ENCODE results near the gene SNX27.
"Not testable (repeated sequence)": the region's sequence is repeated elsewhere in the genome, so short reads cannot be mapped to it uniquely, and the experiment has no call there.

SNX27 gene

DNA sequence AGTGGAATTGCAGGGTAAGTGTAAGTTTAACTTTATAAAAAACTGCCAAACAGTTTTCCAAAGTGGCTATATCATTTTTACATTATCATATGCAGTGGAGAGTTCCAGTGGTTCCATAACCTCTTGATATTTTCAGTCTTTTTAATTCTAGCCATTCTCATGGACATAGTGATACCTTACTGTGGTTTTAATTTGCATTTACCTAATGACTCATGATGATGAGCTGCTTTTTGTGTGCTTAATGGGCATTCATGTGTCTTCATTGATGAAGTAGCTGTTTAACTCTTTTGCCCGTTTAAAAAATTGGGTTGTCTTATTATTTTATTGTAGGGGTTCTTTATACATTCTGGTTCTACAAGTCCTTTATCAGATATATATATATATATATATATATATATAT is 29.4 kb downstream of the SNX27 start:
- no peak for DNase-seq

DNA sequence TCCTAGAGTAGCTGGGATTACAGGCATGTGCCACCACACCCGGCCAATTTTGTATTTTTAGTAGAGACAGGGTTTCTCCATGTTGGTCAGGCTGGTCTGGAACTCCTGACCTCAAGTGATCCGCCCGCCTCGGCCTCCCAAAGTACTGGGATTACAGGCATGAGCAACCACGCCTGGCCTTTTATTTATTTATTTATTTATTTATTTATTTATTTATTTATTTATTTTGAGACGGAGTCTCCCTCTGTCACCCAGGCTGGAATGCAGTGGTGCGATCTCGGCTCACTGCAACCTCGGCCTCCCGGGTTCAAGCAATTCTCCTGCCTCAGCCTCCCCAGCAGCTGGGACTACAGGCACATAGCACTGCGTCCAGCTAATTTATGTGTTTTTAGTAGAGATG is 31.2 kb downstream of the SNX27 start:
- DNase-seq: not testable (repeated sequence)

DNA sequence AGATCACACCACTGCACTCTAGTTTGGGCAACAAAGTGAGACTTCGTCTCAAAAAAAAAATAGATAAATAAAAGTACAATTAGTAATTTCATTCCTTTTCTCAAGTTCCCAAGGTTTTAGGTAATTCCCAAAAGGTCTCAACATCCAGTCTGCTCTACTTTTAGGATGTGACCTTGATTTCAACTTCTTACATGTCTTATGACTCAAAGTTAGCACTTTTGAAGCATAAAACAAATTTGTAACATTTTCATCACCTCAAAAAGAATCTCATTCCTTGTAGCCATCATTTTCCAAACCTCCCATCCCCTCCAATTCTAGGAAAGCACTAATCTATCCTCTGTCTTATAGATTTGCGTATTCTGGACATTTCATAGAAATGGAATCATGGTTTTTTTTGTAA is 32.2 kb downstream of the SNX27 start:
- DNase-seq: no peak

DNA sequence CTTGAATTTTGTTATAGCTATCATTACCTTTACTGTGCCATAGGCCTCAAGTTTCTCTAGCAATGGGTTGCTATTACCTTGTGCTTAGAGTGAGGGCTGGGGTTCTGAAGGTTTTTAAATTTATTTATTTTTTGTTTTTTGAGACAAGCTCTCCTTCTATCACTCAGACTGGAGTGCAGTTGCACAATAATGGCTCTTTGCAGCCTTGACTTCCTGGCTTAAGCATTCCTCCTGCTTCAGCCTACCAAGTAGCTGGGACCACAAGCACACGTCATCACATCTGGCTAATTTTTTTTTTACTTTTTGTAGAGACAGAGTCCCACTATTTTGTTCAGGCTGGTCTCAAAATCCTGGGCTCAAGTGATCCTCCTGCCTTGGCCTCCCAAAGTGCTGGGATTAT is 41.5 kb downstream of the SNX27 start:
- no peak for DNase-seq

DNA sequence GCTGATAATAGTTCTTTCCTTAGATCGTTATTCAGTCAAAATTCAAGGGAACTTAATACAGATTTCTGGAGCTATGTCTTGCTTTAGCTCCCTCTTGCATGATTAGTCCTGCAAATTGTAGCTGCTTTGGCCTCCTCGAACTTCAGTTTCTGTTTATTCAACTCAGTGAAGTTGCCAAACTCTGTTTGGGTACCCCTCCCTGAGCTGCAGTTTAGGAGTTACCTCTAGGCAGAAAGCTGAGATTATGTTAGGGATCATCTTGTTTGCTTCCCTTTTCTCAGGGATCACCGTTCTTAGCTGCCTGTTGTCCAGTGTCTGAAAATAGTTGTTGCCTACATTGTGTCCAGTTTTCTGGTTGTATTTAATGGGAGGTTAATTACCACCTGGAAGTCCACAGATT is 43.5 kb downstream of the SNX27 start:
- DNase-seq: no peak

DNA sequence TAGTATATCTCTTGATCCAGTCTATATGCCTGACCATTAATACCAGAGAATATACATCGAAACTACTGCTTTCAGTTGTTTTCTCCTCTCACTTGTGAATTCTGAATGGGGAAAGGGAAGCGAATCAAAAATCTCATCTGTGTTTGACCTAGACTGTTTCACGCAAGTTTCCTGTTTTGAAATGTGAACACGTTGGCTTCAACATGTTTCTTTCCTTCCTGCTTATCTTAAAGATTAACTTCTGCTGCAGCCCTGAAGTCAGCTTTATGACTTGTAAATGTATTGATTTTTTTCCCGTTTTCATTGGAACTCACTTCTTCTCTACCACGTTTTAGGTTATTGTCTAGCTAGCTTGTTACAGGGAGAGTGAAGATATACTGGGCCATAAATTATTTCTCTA is 49.9 kb downstream of the SNX27 start:
- DNase-seq: no peak

DNA sequence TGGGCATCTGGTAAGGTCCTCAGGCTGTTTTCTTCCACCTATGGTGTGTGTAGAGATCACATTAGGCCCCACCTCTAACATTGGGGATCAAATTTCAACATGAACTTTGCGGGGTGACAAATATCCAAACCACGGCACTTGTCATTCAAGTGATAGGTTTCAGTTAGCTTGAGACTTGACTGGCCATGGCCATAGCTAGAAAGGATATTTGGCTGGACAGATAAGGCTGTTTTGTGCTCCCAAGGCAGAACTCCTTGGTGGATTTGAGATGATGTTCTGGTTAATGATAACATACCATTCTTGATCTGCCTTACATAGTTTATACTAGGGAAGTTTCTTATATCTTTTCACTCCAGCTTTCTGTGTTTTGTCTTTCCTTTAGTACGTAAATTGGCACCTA is 56.2 kb downstream of the SNX27 start:
- DNase-seq: no peak

DNA sequence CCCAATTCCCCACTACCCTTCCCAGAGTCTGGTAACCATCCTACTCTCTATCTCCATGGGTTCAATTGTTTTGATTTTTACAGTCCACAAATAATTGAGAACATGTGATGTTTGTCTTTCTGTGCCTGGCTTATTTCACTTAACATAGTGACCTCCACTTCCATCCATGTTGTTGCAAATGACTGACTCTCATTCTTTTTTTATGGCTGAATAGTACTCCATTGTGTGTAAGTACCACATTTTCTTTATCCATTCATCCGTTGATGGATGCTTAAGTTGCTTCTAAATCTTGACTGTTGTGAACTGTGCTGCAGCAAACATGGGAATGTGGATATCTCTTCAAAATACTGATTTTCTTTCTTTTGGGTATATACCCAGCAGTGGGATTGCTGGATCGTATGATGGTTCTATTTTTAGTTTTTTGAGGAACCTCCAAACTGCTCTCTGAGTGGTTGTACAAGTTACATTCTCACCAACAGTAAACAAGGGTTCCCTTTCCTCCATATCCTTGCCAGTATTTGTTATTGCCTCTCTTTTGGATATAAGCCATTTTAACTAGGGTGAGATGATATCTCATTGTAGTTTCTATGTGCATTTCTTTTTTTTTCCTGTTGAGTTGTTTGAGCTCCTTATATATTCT is 58.3 kb downstream of the SNX27 start:
- not testable (repeated sequence) for DNase-seq

DNA sequence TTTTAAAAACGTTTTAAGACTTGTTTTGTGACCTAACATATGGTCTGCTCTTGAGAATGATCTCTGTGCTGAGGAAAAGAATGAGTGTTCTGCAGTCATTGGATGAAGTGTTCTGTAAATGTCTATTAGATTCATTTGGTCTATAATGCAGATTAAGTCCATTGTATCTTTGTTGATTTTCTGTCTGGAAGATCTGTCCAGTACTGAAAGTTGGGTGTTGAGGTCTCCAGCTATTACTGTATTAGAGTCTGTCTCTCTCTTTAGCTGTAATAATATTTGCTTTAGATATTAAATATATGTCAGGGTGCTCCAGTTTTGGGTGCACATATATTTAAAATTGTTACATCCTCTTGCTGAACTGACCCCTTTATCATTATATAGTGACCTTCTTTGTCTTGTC is 61.6 kb downstream of the SNX27 start:
- no peak for DNase-seq

DNA sequence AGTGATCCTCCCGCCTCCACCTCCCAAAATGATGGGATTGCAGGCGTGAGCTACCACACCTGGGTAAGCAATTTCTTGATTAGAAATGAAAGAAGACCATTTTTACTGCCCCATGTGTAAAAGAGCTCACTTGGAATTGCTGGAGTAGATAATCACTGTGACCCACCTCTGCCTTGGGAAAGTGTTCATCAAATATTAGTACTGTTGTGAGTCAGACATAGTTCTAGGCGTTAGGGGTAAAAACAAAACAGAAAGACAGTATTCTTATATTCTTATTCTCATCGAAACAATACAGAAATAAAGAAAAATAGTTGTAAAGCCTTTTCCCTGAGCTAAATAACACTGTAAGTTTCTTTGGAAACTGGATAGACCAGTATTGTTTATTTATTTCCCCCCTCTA is 68.5 kb downstream of the SNX27 start:
- DNase-seq: no peak

DNA sequence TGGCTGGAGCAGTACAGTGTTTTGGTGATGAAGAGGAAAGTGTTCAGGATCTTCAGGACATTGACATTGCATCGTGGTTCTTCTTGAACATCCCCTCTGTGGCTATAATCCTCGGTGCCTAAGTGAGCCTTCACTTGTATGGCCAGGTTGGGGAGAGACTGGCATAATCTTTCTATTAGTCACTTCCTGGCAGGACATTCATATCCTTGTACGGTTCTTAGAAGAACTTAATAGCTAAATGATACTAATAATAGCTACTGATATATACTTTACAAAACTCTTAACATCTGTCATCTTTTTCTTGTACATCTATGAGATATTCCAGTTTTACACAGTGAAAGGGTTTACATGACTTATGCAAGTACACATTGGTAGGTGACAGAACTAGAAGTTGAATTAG is 69.0 kb downstream of the SNX27 start:
- no peak for DNase-seq

DNA sequence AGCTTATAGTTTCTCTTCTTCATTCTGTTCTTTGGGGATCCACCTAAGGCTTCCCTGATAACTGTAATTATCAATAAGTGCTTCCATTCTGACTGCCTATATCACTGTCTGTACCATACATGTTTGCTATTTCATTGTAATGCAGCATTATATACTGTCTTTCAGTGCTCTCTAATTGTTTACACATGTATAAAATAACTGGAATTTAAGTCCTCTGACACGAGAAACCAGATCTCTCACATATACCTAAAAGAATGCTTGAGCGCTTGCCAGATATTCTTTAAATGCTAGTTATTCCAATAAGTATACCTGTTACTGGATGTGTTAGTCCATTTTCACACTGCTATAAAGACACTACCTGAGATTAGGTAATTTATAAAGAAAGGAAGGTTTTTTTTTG is 70.1 kb downstream of the SNX27 start:
- DNase-seq: no peak

DNA sequence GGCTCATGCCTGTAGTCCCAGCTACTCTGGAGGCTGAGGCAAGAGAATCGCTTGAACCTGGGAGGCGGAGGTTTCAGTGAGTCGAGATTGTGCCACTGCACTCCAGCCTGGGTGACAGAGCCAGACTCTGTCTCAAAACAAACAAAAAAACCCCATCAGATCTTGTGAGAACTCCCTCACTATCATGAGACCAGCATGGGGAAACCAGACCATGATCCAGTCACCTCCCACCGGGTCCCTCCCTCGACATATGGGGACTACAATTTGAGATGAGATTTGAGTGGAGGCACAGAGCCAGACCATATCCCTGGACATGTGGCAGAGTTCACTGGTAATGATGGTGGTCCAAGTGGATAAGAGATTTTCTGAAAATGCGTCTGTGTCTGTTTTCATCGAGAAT is 71.1 kb downstream of the SNX27 start:
- DNase-seq: not testable (repeated sequence)

DNA sequence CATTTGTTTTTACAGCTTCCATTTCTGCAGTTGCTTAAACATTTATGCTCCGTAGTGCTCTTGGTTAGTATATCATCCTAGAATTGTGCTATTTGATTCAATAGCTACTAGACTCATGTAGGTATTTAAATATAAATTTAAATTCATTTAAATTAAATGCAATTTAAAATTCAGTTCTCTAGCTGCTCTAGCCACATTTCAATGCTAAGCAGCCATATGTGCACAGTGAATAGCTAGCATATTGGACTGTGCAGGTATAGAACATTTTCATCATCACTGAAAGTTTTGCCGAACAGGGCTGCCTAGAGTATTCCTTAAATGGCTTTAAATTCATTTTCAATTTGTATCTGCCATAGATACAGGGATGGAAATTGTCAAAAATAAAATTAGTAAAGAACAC is 72.3 kb downstream of the SNX27 start:
- no peak for DNase-seq

DNA sequence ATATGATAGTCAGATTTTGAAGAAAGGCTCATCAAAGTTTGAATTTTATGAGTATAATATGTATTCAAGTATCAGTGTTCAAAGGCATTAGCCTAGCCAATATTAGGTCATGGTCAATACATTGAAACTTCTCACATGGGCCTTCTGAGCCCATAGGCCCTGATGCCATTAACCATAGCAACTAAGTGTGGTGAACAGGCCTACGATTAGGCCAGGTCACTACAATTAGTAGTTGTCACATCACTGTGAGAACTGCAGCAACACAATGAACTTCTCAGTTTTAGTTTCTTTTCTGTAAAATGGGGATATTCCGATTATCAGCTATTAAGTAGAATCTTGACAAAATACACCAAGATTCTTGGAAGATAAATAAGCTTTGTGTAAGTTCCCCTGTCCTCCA is 74.7 kb downstream of the SNX27 start:
- DNase-seq: no peak

DNA sequence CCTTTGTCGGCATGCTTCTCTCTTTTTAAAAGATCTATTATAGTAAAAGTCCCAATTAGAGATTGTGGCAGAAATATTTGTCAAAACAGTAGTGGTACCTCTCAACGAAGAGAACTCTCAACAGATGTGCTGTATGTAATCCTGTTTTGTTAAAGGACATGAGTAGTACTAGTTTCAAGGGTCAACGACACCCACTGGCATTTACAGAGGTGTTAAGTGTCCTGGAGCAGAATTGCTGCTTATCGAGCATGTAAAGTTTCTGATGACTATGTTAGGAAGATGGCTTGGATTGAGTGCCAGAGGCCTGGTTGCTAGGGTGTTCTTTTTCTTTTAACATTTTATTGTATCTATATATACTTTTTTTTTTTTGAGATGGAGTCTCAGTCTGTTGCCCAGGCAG is 77.6 kb downstream of the SNX27 start:
- no peak for DNase-seq

DNA sequence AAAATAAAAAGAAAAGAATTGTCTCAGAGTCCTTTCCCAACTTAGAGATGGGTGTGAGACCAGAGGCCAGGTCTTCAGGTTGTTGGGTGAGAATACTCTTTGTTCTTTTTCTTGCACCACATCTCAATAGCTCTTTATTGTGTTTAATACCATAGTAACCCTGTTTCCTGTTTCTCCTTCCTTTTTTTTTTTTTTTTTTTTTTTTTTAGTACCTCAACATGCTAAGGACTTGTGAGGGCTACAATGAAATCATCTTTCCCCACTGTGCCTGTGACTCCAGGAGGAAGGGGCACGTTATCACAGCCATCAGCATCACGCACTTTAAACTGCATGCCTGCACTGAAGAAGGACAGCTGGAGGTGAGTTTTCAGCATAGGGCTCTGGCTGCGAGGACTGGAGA is 80.4 kb downstream of the SNX27 start:
- DNase-seq: no peak

DNA sequence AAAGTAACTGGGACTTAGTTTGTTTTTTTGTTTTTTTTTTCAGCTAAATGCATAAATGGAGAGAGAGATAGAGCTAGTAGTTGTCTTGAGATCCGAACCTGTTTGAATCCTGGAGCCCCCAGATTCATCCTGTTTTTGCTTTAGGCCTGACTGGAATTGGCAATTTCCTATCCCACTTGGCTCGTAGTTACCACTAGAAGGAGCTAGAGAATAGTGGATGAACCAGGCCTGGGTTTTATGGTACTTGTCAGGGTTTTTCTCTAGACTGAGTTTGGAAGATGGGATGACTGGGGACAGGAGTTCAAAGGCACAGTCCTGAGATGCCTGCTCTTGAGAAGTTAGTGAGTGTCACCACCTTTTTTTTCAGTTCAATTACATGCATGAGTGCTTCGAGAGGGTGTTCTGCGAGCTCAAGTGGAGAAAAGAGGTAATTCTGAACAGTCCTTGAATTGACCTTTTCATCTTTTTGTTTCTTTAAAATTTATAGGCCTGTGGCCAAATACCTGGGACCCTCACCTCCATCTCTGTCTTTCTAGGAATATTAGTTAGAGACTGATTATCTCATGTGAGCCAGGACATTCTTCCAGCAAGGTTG is 81.3 kb downstream of the SNX27 start:
- no peak for DNase-seq

DNA sequence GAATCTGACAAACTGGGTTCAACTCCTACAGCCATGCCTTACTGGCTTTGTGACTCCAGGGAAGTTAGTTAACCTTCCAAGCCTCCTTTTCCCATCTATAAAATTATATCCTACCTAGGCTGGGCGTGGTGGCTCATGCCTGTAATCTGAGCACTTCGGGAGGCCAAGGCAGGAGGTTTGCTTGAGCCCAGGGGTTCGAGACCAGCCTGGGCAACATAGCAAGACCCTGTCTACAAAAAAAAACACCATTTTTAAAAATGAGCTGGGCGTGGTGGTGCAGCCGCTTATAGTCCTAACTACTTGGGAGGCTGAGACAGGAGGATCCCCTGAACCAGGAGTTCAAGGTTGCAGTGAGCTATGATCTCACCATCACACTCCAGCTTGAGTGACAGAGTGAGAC is 89.7 kb downstream of the SNX27 start:
- DNase-seq: no peak

DNA sequence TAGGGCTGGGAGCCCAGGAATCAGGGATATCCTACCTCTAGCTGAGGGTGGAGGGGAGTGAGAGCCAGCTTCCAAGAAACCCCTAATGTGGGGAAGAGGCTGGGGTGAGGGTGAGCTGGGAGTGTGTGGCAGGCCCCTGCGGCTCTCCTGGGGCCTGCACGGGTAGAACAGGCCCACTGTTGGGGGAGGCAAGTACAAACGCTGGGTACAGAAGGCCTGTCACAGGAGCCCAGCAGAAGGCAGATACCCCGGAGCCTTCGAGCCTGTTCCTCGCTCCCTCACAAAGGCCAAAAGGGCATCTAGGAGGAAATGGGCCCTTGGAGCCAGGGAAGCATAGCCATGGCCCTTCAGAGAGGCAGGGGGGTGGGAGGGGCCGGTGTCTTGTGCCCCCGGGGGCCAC is 91.1 kb downstream of the SNX27 start:
- DNase-seq: no peak

DNA sequence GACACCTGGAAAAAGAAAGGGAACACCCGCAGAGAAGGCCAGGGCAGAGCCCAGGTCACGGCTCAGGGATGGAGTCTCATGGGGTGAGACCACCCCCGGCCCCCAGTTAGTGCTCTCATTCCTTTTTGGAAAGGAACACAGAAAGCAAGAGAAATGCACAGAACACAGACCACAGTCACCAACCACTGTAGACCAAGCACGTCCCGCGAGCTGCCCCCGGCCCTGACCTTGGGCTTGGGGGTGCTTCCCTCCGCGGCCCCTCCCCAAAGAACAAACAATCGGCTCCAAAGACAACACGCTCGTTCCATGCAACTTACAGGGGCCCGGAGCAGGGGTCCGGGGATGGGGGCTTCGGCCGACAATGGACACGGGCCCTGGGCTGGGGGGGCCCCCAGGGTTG is 92.0 kb downstream of the SNX27 start:
- DNase-seq: no peak

DNA sequence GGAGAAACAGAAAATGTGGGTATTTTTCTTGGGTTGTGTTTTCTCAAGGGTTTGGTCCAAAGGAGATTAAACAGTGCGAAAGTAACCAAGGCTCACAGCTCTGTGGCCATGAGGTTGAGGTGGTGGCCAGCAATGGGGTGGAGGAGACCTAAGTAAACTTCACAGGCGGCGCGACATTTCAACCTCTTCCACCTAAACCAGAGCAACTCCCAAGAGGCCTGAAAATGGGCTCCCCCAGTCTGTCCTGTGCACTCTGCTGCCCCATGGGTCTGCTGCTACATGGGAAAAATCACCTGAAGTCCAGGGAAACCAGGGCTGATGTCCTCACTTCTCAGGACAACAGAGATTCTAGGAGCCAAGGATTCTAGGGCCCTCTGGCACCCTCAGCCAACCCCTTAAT is 92.4 kb downstream of the SNX27 start:
- DNase-seq: no peak

DNA sequence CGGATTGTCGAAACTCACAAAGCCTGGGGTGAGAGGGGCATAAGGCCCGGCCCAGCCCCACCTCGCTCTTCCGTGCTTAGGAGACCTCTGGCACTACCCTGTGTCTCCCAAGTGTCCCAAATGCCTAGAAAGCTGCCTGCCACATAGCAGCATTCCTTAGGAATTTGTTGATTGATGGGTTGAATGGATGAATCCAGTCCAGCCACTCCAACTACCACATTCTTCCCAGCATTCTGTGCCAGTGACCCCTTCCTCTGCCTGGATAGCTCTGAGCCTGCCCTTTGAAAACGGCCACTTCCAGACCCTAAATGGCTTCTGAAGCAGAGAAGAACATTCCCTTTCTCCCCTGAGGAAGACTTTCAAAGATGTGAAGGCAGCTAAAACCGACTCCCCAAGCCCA is 93.3 kb downstream of the SNX27 start:
- DNase-seq: no peak

DNA sequence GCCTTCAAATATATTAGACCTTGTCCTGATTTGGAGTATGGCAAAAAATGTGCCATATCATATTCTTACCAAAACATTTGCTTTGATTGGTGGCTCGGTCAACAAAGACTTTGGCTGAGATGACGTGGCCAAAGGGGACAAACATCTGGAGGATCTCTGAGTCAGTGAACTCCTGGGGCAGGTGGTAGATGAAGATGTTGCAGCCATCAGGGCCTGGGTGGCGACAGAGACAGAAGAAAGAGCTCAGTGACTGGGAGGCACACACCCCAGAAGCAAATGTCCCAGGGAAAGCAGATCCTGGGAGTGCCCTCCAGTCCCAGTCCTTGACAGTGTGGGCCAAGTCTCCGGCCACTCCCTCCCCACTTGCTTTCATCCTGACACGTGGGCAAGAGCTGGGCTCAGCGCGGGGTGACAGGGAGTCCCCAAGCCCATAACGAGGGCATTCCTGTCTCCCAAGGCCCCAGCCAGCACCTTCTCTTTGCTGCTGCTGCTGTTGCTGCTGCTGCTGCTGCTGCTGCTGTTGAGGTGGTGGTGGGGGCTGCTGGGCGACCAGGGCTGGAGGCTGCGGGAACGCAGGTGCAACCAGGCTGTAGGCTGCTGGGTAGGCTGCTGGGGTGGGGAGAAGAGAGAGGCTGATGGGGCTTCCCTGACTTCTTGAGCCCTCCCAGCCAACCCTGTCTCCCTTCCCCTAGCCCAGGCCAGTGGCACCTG is 94.1 kb downstream of the SNX27 start:
- DNase-seq: no peak

Measured in effector CD8-positive, alpha-beta T cell (primary cell).